ENCODE results near the gene KRTAP5-7.

GRCh38 chr11:71498091-71498490, 29.0 kb upstream of the KRTAP5-7 start:
- TF ChIP-seq POLR2A (IDR thresholded peaks at IDR 0.05; ENCODE audit: low read length) (no peak), GATA1 (IDR thresholded peaks at IDR 0.05; ENCODE audit: low read depth, low read length) (no peak)
